ENCODE measurements around the gene MROH8. TPM values are rescaled to one million over a fixed set of nuclear protein-coding genes. Genes with fewer than 3 reads are reported as not detected.

MROH8 gene
- total RNA-seq, 4 donors from 2014 or later, result 2.2 to 18.0 (median 3.5) TPM

GRCh38 chr20:37114012-37114411 lies 65.3 kb downstream of the MROH8 start:
- no peak overlapping the region for H3K4me3 ChIP-seq
- no peaks in the 10 kb centered on the region for H3K4me1 ChIP-seq
- no peaks in the 10 kb centered on the region for H3K27me3 ChIP-seq
- TF ChIP-seq POLR2AphosphoS5 (IDR thresholded peaks at IDR 0.05), result no peak
- no peak for TF ChIP-seq EP300 (IDR thresholded peaks at IDR 0.05; ENCODE audit: low read depth)
- no peak for TF ChIP-seq POLR2A (IDR thresholded peaks at IDR 0.05)
- no peak for TF ChIP-seq CTCF (IDR thresholded peaks at IDR 0.05)
- 27 to 69% methylated on average over 3 to 8 of the region's 8 CpGs for WGBS, 2 donors (ENCODE audit: low coverage in 1 of 2)
- no peaks in the 10 kb centered on the region for H3K9me3 ChIP-seq
- DNase-seq, result peak; percentile 46
- H3K27ac ChIP-seq, result peak overlapping the region in 1 of 4 donors; percentile 22
- H3K36me3 ChIP-seq, result no peaks in the 10 kb centered on the region
- intact Hi-C loops (cut with DNase I; ENCODE audit: low total_unique reads), result no loop called here
- in situ Hi-C loops (cut with MboI; ENCODE audit: low pct_ligation_motif_present in 1 of 4, low pct_unique_long_range_greater_than_20kb in 1 of 4, low sequenced_read_pairs in 3 of 4), result no loop called here

- 92 to 100% methylated on average over 1 to 2 of the region's 2 CpGs for WGBS, 2 donors (ENCODE audit: low coverage in 1 of 2)
These were observed 67.4 kb downstream of the MROH8 start for GRCh38 chr20:37111926-37112455.

GRCh38 chr20:37108676-37109075 lies 70.7 kb downstream of the MROH8 start:
- Histone ChIP-seq H3K36me3 (no peaks in the 10 kb centered on the region), H3K4me1 (no peaks in the 10 kb centered on the region), H3K4me3 (no peak overlapping the region), H3K9me3 (no peaks in the 10 kb centered on the region), H3K27ac (no peak overlapping the region), H3K27me3 (no peaks in the 10 kb centered on the region)
- in situ Hi-C loops (cut with MboI; ENCODE audit: low pct_ligation_motif_present in 1 of 4, low pct_unique_long_range_greater_than_20kb in 1 of 4, low sequenced_read_pairs in 3 of 4), result no loop called here
- no peak for DNase-seq
- intact Hi-C loops (cut with DNase I; ENCODE audit: low total_unique reads), result no loop called here
- 89% methylated on average over 4 of the region's 4 CpGs; no CpG with 5 or more reads in 1 of the 2 donors for WGBS, 2 donors (ENCODE audit: low coverage in 1 of 2)
- no peak for TF ChIP-seq POLR2AphosphoS5 (IDR thresholded peaks at IDR 0.05)
- TF ChIP-seq CTCF (IDR thresholded peaks at IDR 0.05), result no peak
- TF ChIP-seq POLR2A (IDR thresholded peaks at IDR 0.05), result no peak
- TF ChIP-seq EP300 (IDR thresholded peaks at IDR 0.05; ENCODE audit: low read depth), result no peak

More at GRCh38 chr20:37111926-37112455, 67.4 kb downstream of the MROH8 start:
- Histone ChIP-seq H3K9me3 (no peaks in the 10 kb centered on the region), H3K36me3 (no peaks in the 10 kb centered on the region), H3K27ac (no peak overlapping the region), H3K27me3 (no peaks in the 10 kb centered on the region), H3K4me1 (no peaks in the 10 kb centered on the region), H3K4me3 (no peak overlapping the region)
- TF ChIP-seq POLR2A (IDR thresholded peaks at IDR 0.05), result no peak
- no peak for TF ChIP-seq EP300 (IDR thresholded peaks at IDR 0.05; ENCODE audit: low read depth)
- no peak for TF ChIP-seq POLR2AphosphoS5 (IDR thresholded peaks at IDR 0.05)
- no peak for TF ChIP-seq CTCF (IDR thresholded peaks at IDR 0.05)
- in situ Hi-C loops (cut with MboI; ENCODE audit: low pct_ligation_motif_present in 1 of 4, low pct_unique_long_range_greater_than_20kb in 1 of 4, low sequenced_read_pairs in 3 of 4) (no loop called here), intact Hi-C loops (cut with DNase I; ENCODE audit: low total_unique reads) (no loop called here)
- no peak for DNase-seq

GRCh38 chr20:37102571-37102970 lies 76.8 kb downstream of the MROH8 start:
- H3K36me3 ChIP-seq, result no peaks in the 10 kb centered on the region
- no peaks in the 10 kb centered on the region for H3K4me1 ChIP-seq
- DNase-seq, result no peak
- intact Hi-C loops (cut with DNase I; ENCODE audit: low total_unique reads) (no loop called here), in situ Hi-C loops (cut with MboI; ENCODE audit: low pct_ligation_motif_present in 1 of 4, low pct_unique_long_range_greater_than_20kb in 1 of 4, low sequenced_read_pairs in 3 of 4) (no loop called here)
- H3K9me3 ChIP-seq, result no peaks in the 10 kb centered on the region
- H3K27me3 ChIP-seq, result no peaks in the 10 kb centered on the region
- no peak overlapping the region for H3K4me3 ChIP-seq
- no peak overlapping the region for H3K27ac ChIP-seq
- 90 to 100% methylated on average over 4 to 6 of the region's 6 CpGs for WGBS, 2 donors (ENCODE audit: low coverage in 1 of 2)
- no peak for TF ChIP-seq POLR2A (IDR thresholded peaks at IDR 0.05)
- TF ChIP-seq POLR2AphosphoS5 (IDR thresholded peaks at IDR 0.05), result no peak
- TF ChIP-seq CTCF (IDR thresholded peaks at IDR 0.05), result no peak
- no peak for TF ChIP-seq EP300 (IDR thresholded peaks at IDR 0.05; ENCODE audit: low read depth)

All from transverse colon (tissue), 4 donors.